AG04450 (cell line): ENCODE data around the gene TMTC4. TPM values are rescaled to one million over a fixed set of nuclear protein-coding genes. Genes with fewer than 3 reads are reported as not detected.

Source experiments
- CTCF ChIA-PET: fragments of 300-600, 350-600 bp; formaldehyde crosslinking; extraction: SDS; loops from one replicate; lab custom pipeline; 2022; ENCODE audit warnings: antibody characterized with exemption, inconsistent platforms; lab: Charles Lee
- POLR2A ChIA-PET: fragments of 350-600 bp; formaldehyde crosslinking; extraction: SDS; loops from one replicate; lab custom pipeline; 2021; ENCODE audit warnings: antibody characterized with exemption, inconsistent platforms; lab: Yijun Ruan, JAX
- DNase-seq: peaks from one replicate; pipeline ENCODE4 v3.0.0-alpha.2; 2011; ENCODE audit warnings: low read depth, low spot score
- H3K27ac ChIP-seq: one replicate; pipeline ENCODE4 v1.5.1; 2012; ENCODE audit warnings: low read depth, low read length, control low read depth
- H3K27me3 ChIP-seq: one replicate; pipeline ENCODE4 v1.6.0; 2012; ENCODE audit warnings: low read length; ENCODE audit not compliant: control insufficient read depth, insufficient read depth
- H3K4me3 ChIP-seq: 2 replicates; pipeline ENCODE4 v1.5.1; 2011; ENCODE audit warnings: mild to moderate bottlenecking, low read depth, low read length, control low read depth
- H3K9me3 ChIP-seq: 2 replicates; pipeline ENCODE4 v1.5.1; 2012; ENCODE audit warnings: low read length; ENCODE audit not compliant: control insufficient read depth, insufficient read depth
- CTCF ChIP-seq: IDR thresholded peaks from 2 replicates; pipeline ENCODE4 v1.5.1; 2011; ENCODE audit warnings: low read depth, low read length, control low read depth, inconsistent platforms
- polyA plus RNA-seq: library from polyadenylated mRNA; depleted of rRNA; stranded (reverse); fragments of >200 nt; gene quantifications from 2 replicates; pipeline ENCODE4 v1.2.3, GENCODE V29; 2011

Gene TMTC4
- polyA plus RNA-seq, 1 experiment = 22.2 TPM

- POLR2A ChIA-PET = no interaction called here
- DNase-seq = no peak
Measured at GRCh38 chr13:100611678-100612492, 62.7 kb downstream of the TMTC4 start.

GRCh38 chr13:100610391-100611347 lies 63.9 kb downstream of the TMTC4 start:
- POLR2A ChIA-PET = no interaction called here

More at GRCh38 chr13:100611678-100612492, 62.7 kb downstream of the TMTC4 start:
- Histone ChIP-seq H3K4me3 (no peak overlapping the region), H3K27me3 (no peaks in the 10 kb centered on the region), H3K27ac (no peak overlapping the region), H3K9me3 (no peaks in the 10 kb centered on the region)
- CTCF ChIA-PET = interaction anchor here (0.7 kb wide), 1 partner anchor 96 kb away, joined by 4 read pairs; no protein-coding TSS in a partner anchor
- TF ChIP-seq CTCF = no peak

GRCh38 chr13:100608906-100609305 lies 65.7 kb downstream of the TMTC4 start:
- CTCF ChIA-PET = no interaction called here
- no peak for DNase-seq
- TF ChIP-seq CTCF = no peak

More at GRCh38 chr13:100610391-100611347, 63.9 kb downstream of the TMTC4 start:
- no peak for TF ChIP-seq CTCF
- H3K27me3 ChIP-seq = no peaks in the 10 kb centered on the region
- H3K9me3 ChIP-seq = no peaks in the 10 kb centered on the region
- no peak for DNase-seq
- H3K27ac ChIP-seq = no peak overlapping the region
- CTCF ChIA-PET = interaction anchor here (0.6 to 1.2 kb wide), 3 partner anchors 12 to 377 kb away, joined by 3 to 7 read pairs (median 3); no protein-coding TSS in a partner anchor
- no peak overlapping the region for H3K4me3 ChIP-seq

DNA sequence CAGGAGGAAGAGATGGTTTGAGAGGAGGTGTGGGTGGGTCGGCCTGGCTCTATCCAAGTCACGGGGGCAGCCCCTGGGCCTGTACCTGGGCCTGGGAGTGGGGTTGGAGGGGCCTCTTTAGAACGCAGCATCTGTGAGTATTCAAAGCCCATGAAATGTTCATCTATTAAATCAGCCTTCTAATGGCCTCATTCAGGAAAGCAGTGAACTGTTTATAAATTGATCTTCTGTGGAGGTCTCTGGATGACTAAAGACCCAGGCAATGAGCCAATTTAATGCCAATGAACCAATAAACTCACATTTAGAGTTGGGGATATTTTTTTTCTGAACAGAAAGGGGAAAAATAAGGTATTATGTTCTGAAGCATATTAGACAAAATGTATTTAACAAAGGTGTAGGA lies 66.1 kb downstream of the TMTC4 start:
- no peak for DNase-seq
- Histone ChIP-seq H3K4me3 (no peak overlapping the region), H3K27ac (no peak overlapping the region), H3K9me3 (no peaks in the 10 kb centered on the region), H3K27me3 (no peaks in the 10 kb centered on the region)
- ChIA-PET POLR2A (no interaction called here), CTCF (no interaction called here)
- TF ChIP-seq CTCF = no peak

More at GRCh38 chr13:100608906-100609305, 65.7 kb downstream of the TMTC4 start:
- no peak overlapping the region for H3K4me3 ChIP-seq
- H3K27me3 ChIP-seq = no peaks in the 10 kb centered on the region
- no peak overlapping the region for H3K27ac ChIP-seq
- POLR2A ChIA-PET = no interaction called here
- H3K9me3 ChIP-seq = no peaks in the 10 kb centered on the region
